Skin of body (tissue), 2 donors: ENCODE results near the gene MPND. TPM values are rescaled to one million over a fixed set of nuclear protein-coding genes. Genes with fewer than 3 reads are reported as not detected.
"Not testable (repeated sequence)": the region's sequence is repeated elsewhere in the genome, so short reads cannot be mapped to it uniquely, and the experiment has no call there.

ENCODE experiments used
- DNase-seq: peaks from one replicate; lab custom pipeline; 2025; lab: John Stamatoyannopoulos, UW
- total RNA-seq: library from RNA; depleted of rRNA; stranded (reverse); fragments of >200 nt; gene quantifications from one replicate; pipeline ENCODE4 v1.2.3, GENCODE V29; 2014

The MPND gene
- total RNA-seq, 1 donor from 2014 or later, result 5.8 TPM

DNA sequence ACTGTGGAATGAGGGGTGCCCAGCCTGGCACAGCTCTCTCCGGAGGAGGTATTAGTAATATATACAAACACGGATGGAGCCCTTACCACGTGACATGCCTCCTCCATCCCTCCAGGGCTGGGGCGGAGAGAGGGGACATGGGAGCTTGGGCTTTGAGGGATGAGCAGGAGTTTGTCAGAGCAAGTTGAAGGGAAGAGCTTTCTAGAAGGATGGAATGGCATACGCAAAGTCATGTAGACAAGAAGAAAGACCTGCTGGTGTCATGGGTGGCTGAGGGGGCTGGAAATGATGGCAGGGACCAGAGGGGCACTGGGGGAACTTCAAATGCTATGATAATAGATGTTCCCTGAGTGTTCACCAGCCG, 2.6 kb downstream of the MPND start:
- DNase-seq, result no peak

GRCh38 chr19:4347521-4347920, 4.2 kb downstream of the MPND start:
- no peak for DNase-seq

GRCh38 chr19:4349225-4349624, 5.9 kb downstream of the MPND start:
- DNase-seq, result not testable (repeated sequence)

DNA sequence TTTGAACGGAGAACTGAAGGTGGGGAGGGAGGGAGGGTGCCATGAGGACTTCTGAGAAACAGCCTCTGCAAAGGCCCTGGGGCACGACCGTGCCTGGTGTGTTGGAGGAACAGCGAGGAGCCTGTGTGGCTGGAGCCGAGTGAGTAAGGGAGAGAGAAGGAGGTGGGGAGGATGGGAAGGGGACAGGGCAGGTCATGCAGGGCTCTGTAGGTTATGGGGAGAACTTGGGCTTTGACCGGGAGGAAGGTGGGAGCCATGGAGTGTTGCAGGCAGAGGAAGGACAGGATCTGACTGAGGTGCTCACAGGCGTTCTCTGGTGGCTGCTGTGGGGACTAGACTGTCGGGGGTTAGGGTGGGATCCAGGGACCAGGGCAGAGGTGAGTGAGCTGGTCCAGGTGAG, 6.7 kb downstream of the MPND start:
- no peak for DNase-seq

DNA sequence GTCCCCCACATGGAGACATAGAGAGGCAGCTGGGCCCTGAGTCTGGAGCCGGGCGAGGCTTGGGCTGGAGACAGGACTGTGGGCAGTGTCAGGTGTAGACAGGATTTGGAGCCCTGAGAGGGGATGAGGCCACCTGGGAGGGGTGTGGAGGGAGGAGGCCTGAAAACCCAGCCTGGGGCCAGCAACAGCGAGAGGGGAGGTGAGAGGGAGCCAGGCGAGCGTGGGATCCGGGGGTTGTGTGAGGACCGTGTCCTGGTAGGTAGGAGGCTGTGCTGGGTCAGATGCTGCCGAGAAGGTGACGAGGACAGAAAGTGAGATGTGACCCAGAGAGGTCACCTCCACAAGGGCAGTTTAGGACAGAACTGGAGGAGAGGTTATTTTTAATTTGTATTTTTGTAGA, 7.4 kb downstream of the MPND start:
- no peak for DNase-seq

DNA sequence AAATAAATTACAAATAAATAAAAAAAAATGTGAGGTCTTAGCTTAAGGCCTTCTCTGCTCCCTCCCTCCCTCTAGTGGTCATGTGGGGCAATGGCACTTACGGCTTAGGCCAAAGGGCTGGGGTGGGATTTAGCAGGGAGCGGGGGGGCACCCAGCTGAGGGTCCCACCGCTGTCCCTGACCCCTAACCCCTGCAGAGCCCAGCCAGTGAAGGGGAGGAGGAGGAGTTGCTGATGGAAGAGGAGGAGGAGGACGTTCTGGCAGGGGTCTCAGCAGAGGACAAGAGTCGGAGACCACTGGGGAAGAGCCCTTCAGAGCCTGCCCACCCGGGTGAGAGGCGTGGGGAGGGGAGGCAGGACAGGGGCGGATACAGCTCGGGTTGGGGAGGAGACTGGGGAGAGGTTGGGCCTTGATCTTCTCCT, 9.3 kb downstream of the MPND start:
- no peak for DNase-seq

DNA sequence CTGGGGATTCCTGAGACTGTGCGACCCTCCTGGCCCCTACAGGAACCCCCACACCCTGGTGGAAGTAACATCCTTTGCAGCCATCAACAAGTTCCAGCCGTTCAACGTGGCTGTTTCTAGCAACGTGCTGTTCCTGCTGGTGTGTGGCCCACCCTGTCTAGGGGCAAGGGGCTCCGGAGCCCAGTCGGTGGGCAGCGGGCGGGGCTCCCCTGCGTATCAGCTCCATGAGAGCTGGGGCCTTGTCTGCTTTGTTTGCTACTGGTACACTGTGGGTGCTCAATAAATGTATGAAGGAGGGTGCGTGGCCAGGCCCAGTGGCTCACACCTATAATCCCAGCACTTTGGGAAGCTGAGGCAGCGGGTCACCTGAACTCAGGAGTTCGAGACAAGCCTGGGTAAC, 10.9 kb downstream of the MPND start:
- no peak for DNase-seq

DNA sequence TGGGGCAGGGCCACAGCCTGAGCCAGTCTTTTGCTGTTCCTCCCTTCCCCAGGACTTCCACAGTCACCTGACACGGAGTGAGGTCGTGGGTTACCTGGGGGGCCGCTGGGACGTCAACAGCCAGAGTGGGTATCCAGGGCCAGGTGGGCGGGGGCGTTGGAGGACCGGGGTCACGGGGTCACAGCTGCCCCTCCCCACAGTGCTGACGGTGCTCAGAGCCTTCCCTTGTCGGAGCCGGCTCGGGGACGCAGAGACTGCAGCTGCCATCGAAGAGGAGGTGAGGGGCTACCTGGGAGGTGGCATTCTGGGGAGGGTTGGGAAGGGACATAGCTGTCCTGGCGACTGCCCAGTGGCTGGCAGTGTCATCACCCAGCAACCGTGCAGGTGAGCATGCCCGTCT, 11.5 kb downstream of the MPND start:
- DNase-seq, result no peak

- no peak for DNase-seq
Observed at GRCh38 chr19:4357095-4357797, 13.9 kb downstream of the MPND start.

DNA sequence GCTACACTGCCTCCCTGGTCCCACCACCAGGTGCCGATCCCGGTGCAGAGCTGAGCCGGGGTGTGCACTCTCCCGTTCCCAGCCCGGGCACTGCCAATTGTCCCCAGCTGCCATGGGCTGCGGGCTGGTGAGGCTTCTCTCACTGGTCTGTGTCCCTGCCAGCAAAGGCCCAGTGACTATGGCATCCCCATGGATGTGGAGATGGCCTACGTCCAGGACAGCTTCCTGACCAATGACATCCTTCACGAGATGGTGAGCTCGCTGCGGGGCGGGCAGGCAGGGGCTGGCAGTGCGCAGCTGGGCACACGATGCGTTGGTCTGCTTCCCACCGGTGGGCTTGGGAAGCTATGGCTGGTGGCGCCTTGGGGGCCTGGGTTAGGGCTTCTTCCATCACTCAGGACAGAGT, 14.6 kb downstream of the MPND start:
- no peak for DNase-seq

- DNase-seq, result no peak
Observed at GRCh38 chr19:4358709-4359626, 15.6 kb downstream of the MPND start.

GRCh38 chr19:4359627-4360000, 16.3 kb downstream of the MPND start:
- no peak for DNase-seq

DNA sequence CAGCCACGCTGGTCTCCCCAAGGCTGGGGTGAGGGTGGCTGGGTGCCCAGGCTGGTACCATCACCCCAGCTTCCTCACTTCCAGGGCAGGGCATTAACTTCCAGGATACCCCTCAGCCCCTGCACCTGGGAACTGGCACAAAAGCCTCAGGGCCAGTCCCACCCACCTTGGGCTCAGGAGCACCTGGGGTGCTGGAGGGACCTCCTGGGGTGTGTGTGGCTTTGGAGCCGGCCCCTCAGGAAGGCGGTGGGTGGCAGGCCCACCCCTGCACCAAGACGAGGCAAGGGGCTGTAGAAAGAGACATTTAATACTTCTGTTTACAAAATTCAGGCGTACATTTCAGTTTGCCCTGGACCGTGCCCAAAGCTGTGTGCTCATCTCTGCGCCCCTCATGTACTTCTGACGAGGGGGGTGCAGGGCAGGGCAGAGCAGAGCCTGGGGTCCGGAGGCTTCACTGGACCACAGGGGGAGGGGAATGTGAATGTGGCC, 16.8 kb downstream of the MPND start:
- no peak for DNase-seq

- no peak for DNase-seq
Observed at GRCh38 chr19:4360641-4361151, 17.3 kb downstream of the MPND start.

DNA sequence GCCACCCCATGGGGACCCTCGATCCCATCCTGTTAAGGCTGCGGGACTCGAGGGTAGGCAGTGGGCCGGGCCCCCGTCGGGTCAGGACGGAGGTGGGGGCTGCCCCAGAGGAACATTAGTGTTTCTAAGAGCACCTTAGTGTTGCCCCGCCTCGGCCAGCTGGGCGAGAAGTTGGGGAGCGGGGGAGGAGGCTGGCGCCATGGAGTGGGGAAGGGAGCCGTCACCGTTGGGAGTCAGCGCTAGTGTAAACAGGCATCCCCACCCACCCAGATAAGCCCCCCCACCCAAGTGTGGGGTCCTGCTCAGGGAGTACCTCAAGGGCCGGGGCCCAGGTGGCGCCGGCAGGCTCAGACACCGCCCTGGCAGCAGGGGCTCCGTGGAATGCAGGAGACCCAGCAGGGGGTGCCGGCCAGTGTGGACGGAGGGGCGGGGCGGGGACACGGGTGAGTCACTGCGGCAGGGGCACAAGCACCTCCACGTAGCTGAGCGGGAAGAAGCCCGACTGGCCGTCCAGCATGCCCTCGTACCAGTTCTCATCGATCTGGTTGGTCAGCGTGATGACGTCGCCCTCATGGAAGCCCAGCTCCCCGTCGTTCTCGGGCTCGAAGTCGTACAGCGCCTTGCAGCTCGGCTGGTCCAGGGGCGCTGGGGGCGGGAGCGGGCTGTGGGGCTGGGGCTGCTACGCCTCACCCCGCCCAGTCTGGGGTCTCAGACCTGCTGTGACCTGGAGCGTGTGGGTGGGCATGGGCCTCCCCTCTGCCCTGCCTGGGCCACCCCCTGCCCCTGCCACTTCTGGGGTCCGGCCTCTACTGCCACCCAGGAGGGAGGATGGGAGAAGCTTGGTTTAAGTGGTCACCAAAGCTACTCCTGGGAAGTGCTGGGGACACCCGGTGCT, 18.0 kb downstream of the MPND start:
- no peak for DNase-seq

DNA sequence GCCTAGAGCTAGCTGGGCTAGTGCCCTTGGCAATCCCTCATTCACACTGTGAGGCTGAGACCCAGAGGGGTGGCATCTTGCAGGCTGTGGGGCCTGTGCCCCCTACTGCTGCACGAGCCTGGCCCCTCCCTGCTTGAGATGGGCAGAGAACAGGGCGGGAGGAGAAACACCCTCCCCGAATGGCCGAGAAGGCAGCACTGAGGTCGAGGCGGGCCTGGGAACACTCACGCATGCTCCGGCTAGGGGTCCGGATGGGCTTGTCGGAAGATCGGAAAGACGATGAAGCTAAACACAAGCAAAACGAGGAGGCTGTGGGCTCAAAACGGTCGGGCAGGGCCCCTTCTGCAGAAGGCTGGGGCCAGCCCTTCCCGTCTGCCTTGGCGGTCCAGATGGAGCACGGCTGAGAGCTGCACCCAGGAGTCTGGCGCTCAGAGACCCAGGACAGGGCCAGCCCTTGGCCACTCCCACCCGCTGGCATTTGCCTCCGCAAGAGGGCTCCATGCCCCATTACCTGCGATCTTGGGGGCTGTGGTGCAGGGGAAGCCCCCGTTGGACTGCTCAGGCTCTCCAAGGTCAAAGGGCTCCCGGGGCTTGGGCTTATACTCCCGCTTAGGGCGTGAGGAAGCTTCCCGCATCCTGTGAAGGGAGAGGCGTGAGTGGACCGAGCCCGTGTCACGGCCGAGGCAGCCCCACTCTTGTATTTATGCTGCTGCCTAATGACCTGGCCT, 18.9 kb downstream of the MPND start:
- no peak for DNase-seq

DNA sequence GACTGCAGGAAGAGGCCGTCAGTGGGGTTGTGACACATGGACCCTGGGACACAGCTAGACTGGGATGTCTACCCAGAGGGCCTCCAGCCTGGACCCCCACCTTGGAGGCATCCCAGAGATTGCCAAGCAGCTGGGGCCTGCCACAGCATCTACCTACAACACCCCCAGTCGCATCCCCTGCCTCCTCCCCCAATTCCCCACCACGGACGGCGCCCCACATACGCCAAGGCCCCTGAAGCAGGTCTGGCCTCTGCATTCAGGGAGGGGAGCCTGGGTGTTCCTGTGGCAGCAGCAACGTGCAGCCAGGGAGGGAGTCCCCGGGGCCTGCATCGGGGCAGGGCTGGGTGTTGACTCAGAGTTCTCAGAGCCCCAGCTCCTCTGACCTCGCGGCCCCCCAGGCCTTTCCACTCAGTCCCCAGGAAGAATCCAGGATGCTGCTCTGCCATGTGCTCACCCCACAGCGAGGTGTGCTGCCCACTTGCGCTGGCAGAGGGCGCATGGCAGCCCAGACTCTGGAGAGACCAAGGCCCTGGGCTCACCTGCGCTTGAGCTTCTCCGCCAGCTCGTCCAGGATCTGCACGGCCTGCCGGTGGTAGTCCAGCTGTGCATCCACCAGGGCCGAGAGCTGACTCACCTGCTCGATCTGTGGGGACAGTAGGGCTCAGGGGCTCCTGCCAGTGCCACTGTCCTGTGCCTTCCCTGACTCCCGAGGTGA, 19.6 kb downstream of the MPND start:
- DNase-seq, result no peak

DNA sequence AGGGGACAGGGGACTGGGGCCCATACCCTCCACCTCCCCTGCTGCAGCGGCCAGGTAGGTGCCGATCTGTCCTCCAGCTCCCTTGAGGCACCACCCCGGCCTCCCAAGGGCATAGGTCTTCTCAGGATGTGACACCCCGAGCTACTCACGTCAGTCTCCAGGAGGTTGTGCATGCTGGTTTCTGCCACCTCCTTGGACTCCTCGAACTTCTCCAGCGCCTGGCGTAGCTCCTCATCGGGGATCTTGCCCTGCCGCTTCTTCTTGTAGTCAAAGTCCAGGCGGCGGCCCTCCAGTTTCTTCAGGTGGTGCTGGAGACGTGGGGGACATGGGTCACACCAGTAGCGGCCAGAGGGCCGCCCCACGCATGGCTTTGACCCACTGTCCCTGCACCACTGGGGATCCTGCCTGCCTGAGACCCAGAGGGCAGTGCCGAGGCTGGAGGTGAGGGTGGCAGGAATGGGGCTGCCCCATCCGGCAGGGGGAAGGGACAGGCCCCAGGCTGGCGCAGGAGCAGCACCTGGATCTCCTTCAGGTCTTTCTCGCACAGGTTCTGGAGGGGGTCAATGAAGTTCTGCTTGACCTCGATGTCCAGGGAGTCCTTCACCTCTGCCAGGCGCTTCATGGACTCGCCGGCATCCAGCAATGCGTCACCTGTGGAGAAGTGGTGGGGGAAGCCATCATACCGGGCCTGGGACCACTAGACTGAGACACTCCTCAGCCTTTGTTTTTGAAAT, 20.4 kb downstream of the MPND start:
- DNase-seq, result no peak

DNA sequence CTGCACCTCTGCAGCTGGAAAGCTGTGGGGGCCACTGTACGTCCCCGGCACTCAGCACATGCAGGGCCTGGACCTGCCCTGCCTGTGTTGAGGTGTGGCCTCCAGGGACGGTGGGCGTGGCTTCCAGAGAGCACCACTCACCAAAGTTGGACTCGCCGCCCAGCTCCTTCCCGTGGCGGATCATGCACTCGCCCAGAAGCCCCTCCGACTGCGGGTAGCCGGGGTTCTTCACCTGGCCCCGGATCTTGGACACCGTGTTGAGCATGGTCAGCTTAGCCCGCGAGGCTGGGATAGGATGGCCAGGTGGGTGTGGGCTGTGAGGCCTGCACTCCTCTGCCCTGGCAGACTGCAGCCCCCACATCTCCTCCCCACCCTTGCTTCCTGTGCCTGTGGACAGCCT, 22.0 kb downstream of the MPND start:
- no peak for DNase-seq
